Karpas-422 (cell line): Measurements from ENCODE around the gene EFCAB8. TPM values are rescaled to one million over a fixed set of nuclear protein-coding genes. Genes with fewer than 3 reads are reported as not detected.

Experiments
- DNase-seq: peaks from one replicate; pipeline ENCODE4 v3.0.0-alpha.2; 2015
- H2AFZ ChIP-seq: fragments of 200-600 bp; sonication (generic); 2 replicates; pipeline ENCODE4 v1.6.1; 2014; ENCODE audit warnings: antibody characterized with exemption, low read length, mixed read lengths
- H3K27ac ChIP-seq: fragments of 200-600 bp; sonication (generic); 2 replicates; pipeline ENCODE4 v1.5.1; 2014; ENCODE audit warnings: mild to moderate bottlenecking, low read length, moderate library complexity
- H3K27me3 ChIP-seq: fragments of 200-600 bp; sonication (generic); 2 replicates; pipeline ENCODE4 v1.6.1; 2014; ENCODE audit warnings: low read length, mixed read lengths
- H3K36me3 ChIP-seq: fragments of 200-600 bp; sonication (generic); 2 replicates; pipeline ENCODE4 v1.6.1; 2014; ENCODE audit warnings: low read length, mixed read lengths; ENCODE audit not compliant: insufficient read depth
- H3K4me1 ChIP-seq: fragments of 200-600 bp; sonication (generic); 2 replicates; pipeline ENCODE4 v1.6.1; 2014; ENCODE audit warnings: mild to moderate bottlenecking, low read length, mixed read lengths
- H3K4me2 ChIP-seq: fragments of 200-600 bp; sonication (generic); 2 replicates; pipeline ENCODE4 v1.6.1; 2014; ENCODE audit warnings: low read length, low read depth, mild to moderate bottlenecking; ENCODE audit not compliant: poor library complexity, severe bottlenecking
- H3K4me3 ChIP-seq: fragments of 200-600 bp; sonication (generic); 2 replicates; pipeline ENCODE4 v1.5.1; 2014; ENCODE audit warnings: mild to moderate bottlenecking, antibody characterized with exemption, low read length, mixed read lengths
- H3K79me2 ChIP-seq: fragments of 200-600 bp; sonication (generic); 2 replicates; pipeline ENCODE4 v1.6.1; 2014; ENCODE audit warnings: mild to moderate bottlenecking, low read length, mixed read lengths
- H3K9ac ChIP-seq: fragments of 200-600 bp; sonication (generic); 2 replicates; pipeline ENCODE4 v1.6.0; 2014; ENCODE audit warnings: low read length
- H3K9me2 ChIP-seq: fragments of 200-600 bp; sonication (generic), shearing (Covaris generic); replicated peaks from 2 replicates; pipeline ENCODE4 v1.6.0; 2014; ENCODE audit warnings: mild to moderate bottlenecking, low read length, moderate library complexity; ENCODE audit not compliant: insufficient read depth
- H3K9me3 ChIP-seq: fragments of 300-700, 200-600 bp; sonication (generic); 2 replicates; pipeline ENCODE4 v1.6.1; 2014; ENCODE audit warnings: low read length, mixed read lengths
- H4K20me1 ChIP-seq: fragments of 200-600 bp; sonication (generic); 2 replicates; pipeline ENCODE4 v1.6.1; 2014; ENCODE audit warnings: mild to moderate bottlenecking, antibody characterized with exemption, low read length, low read depth; ENCODE audit not compliant: insufficient read depth
- total RNA-seq: library from RNA; depleted of rRNA; stranded (reverse); fragments of >200 nt; shearing (Covaris generic); gene quantifications from 2 replicates; pipeline ENCODE4 v1.2.3, GENCODE V29; 2014; ENCODE audit warnings: low replicate concordance

EFCAB8 gene
- total RNA-seq, 1 experiment from 2014 or later, result 1.2 TPM

GRCh38 chr20:32917191-32917950, 58.6 kb downstream of the EFCAB8 start:
- Histone ChIP-seq H3K9me2 (no peaks in the 10 kb centered on the region), H3K4me3 (no peak overlapping the region), H3K4me2 (no peak overlapping the region), H3K79me2 (no peaks in the 10 kb centered on the region), H3K36me3 (no peaks in the 10 kb centered on the region), H2AFZ (no peak overlapping the region), H3K9ac (no peak overlapping the region), H3K27ac (no peak overlapping the region), H3K4me1 (no peaks in the 10 kb centered on the region), H3K27me3 (no peaks in the 10 kb centered on the region), H4K20me1 (no peaks in the 10 kb centered on the region), H3K9me3 (no peaks in the 10 kb centered on the region)
- no peak for DNase-seq

- no peak overlapping the region for H2AFZ ChIP-seq
- no peaks in the 10 kb centered on the region for H3K27me3 ChIP-seq
- no peaks in the 10 kb centered on the region for H3K79me2 ChIP-seq
- H3K4me1 ChIP-seq, result no peaks in the 10 kb centered on the region
- DNase-seq, result no peak
- no peaks in the 10 kb centered on the region for H3K36me3 ChIP-seq
- no peaks in the 10 kb centered on the region for H3K9me2 ChIP-seq
- H3K9me3 ChIP-seq, result no peaks in the 10 kb centered on the region
- no peak overlapping the region for H3K4me2 ChIP-seq
- H3K27ac ChIP-seq, result no peak overlapping the region
- no peak overlapping the region for H3K9ac ChIP-seq
- H4K20me1 ChIP-seq, result no peaks in the 10 kb centered on the region
- H3K4me3 ChIP-seq, result no peak overlapping the region
These were observed 59.6 kb downstream of the EFCAB8 start for GRCh38 chr20:32918296-32918695.

GRCh38 chr20:32918751-32919150, 60.0 kb downstream of the EFCAB8 start:
- H3K4me3 ChIP-seq, result no peak overlapping the region
- H3K9me3 ChIP-seq, result no peaks in the 10 kb centered on the region
- H2AFZ ChIP-seq, result no peak overlapping the region
- H3K4me1 ChIP-seq, result no peaks in the 10 kb centered on the region
- no peak for DNase-seq
- no peak overlapping the region for H3K9ac ChIP-seq
- H4K20me1 ChIP-seq, result no peaks in the 10 kb centered on the region
- no peak overlapping the region for H3K4me2 ChIP-seq
- H3K27ac ChIP-seq, result no peak overlapping the region
- H3K36me3 ChIP-seq, result no peaks in the 10 kb centered on the region
- no peaks in the 10 kb centered on the region for H3K79me2 ChIP-seq
- H3K27me3 ChIP-seq, result no peaks in the 10 kb centered on the region
- no peaks in the 10 kb centered on the region for H3K9me2 ChIP-seq

- no peak overlapping the region for H3K4me2 ChIP-seq
- no peaks in the 10 kb centered on the region for H3K9me3 ChIP-seq
- no peak overlapping the region for H3K4me3 ChIP-seq
- H3K9me2 ChIP-seq, result no peaks in the 10 kb centered on the region
- DNase-seq, result no peak
- H3K4me1 ChIP-seq, result no peaks in the 10 kb centered on the region
- H2AFZ ChIP-seq, result no peak overlapping the region
- no peaks in the 10 kb centered on the region for H3K36me3 ChIP-seq
- no peaks in the 10 kb centered on the region for H3K79me2 ChIP-seq
- H3K9ac ChIP-seq, result no peak overlapping the region
- no peak overlapping the region for H3K27ac ChIP-seq
- no peaks in the 10 kb centered on the region for H3K27me3 ChIP-seq
- no peaks in the 10 kb centered on the region for H4K20me1 ChIP-seq
These were observed 61.3 kb downstream of the EFCAB8 start for GRCh38 chr20:32920066-32920465.

- H3K9me2 ChIP-seq, result no peaks in the 10 kb centered on the region
- no peaks in the 10 kb centered on the region for H3K27me3 ChIP-seq
- H3K4me3 ChIP-seq, result no peak overlapping the region
- H3K9me3 ChIP-seq, result no peaks in the 10 kb centered on the region
- H3K4me1 ChIP-seq, result no peaks in the 10 kb centered on the region
- no peaks in the 10 kb centered on the region for H3K79me2 ChIP-seq
- no peak overlapping the region for H3K9ac ChIP-seq
- no peaks in the 10 kb centered on the region for H3K36me3 ChIP-seq
- DNase-seq, result no peak
- H3K27ac ChIP-seq, result no peak overlapping the region
- no peaks in the 10 kb centered on the region for H4K20me1 ChIP-seq
- no peak overlapping the region for H2AFZ ChIP-seq
- H3K4me2 ChIP-seq, result no peak overlapping the region
These were observed 62.0 kb downstream of the EFCAB8 start for GRCh38 chr20:32920530-32921298.

- DNase-seq, result no peak
These were observed 63.7 kb downstream of the EFCAB8 start for GRCh38 chr20:32922466-32922865.

GRCh38 chr20:32924781-32925180, 66.1 kb downstream of the EFCAB8 start:
- Histone ChIP-seq H3K4me1 (no peaks in the 10 kb centered on the region), H3K9me3 (no peaks in the 10 kb centered on the region), H3K4me2 (no peak overlapping the region), H3K9ac (no peak overlapping the region), H2AFZ (no peak overlapping the region), H3K27me3 (no peaks in the 10 kb centered on the region), H3K27ac (no peak overlapping the region), H3K36me3 (no peaks in the 10 kb centered on the region), H3K79me2 (no peaks in the 10 kb centered on the region), H3K9me2 (no peaks in the 10 kb centered on the region), H3K4me3 (no peak overlapping the region), H4K20me1 (no peaks in the 10 kb centered on the region)
- no peak for DNase-seq

More at GRCh38 chr20:32922466-32922865, 63.7 kb downstream of the EFCAB8 start:
- Histone ChIP-seq H3K9me3 (no peaks in the 10 kb centered on the region), H3K9me2 (no peaks in the 10 kb centered on the region), H3K4me3 (no peak overlapping the region), H3K36me3 (no peaks in the 10 kb centered on the region), H4K20me1 (no peaks in the 10 kb centered on the region), H3K27ac (no peak overlapping the region), H3K27me3 (no peaks in the 10 kb centered on the region), H3K4me2 (no peak overlapping the region), H2AFZ (no peak overlapping the region), H3K9ac (no peak overlapping the region), H3K79me2 (no peaks in the 10 kb centered on the region), H3K4me1 (no peaks in the 10 kb centered on the region)

GRCh38 chr20:32925481-32926196, 66.9 kb downstream of the EFCAB8 start:
- Histone ChIP-seq H3K4me2 (no peak overlapping the region), H3K4me1 (no peaks in the 10 kb centered on the region), H3K9me2 (no peaks in the 10 kb centered on the region), H3K9ac (no peak overlapping the region), H3K27me3 (no peaks in the 10 kb centered on the region), H3K36me3 (no peaks in the 10 kb centered on the region), H3K9me3 (no peaks in the 10 kb centered on the region), H3K27ac (no peak overlapping the region), H3K79me2 (no peaks in the 10 kb centered on the region), H4K20me1 (no peaks in the 10 kb centered on the region), H2AFZ (no peak overlapping the region), H3K4me3 (no peak overlapping the region)
- no peak for DNase-seq
